ENCODE measurements around the gene ZNF160. TPM values are rescaled to one million over a fixed set of nuclear protein-coding genes. Genes with fewer than 3 reads are reported as not detected.
"Not testable (repeated sequence)": the region's sequence is repeated elsewhere in the genome, so short reads cannot be mapped to it uniquely, and the experiment has no call there.

ZNF160 gene
- total RNA-seq, 1 donor from 2014 or later, result 16.8 TPM

DNA sequence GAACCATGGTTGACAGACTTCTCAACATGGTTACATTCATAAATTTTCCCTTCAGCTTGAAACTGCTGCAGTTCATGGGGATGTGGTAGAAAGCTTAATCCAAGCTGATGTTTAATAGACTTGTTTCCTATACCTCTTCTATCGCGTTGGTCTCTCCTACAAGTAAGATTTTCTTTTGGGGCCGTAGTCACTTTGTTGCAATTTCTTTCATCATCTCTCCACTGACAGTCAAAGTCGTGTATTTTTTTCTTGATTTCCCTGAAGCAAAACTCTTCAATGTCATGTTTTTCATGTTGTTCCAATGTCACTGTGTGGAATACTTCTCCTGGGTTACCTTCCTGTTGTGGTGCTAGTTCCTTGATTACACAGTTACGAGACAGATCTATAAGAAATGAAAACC, 6.3 kb upstream of the ZNF160 start:
- Histone ChIP-seq H3K4me3 (no peak overlapping the region), H3K27me3 (ENCODE audit: low read depth) (no peaks in the 10 kb centered on the region), H3K9me3 (replicated peaks) (no peaks in the 10 kb centered on the region), H3K4me1 (no peaks in the 10 kb centered on the region), H3K27ac (replicated peaks) (no peak overlapping the region), H3K36me3 (peaks cover 55% of the 10 kb centered on the region)
- intact Hi-C loops (cut with micrococcal nuclease), result no loop called here
- DNase-seq, result no peak
- TF ChIP-seq, protein P1, sequence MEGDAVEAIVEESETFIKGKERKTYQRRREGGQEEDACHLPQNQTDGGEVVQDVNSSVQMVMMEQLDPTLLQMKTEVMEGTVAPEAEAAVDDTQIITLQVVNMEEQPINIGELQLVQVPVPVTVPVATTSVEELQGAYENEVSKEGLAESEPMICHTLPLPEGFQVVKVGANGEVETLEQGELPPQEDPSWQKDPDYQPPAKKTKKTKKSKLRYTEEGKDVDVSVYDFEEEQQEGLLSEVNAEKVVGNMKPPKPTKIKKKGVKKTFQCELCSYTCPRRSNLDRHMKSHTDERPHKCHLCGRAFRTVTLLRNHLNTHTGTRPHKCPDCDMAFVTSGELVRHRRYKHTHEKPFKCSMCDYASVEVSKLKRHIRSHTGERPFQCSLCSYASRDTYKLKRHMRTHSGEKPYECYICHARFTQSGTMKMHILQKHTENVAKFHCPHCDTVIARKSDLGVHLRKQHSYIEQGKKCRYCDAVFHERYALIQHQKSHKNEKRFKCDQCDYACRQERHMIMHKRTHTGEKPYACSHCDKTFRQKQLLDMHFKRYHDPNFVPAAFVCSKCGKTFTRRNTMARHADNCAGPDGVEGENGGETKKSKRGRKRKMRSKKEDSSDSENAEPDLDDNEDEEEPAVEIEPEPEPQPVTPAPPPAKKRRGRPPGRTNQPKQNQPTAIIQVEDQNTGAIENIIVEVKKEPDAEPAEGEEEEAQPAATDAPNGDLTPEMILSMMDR (IDR thresholded peaks at IDR 0.05; ENCODE audit: borderline replicate concordance), result no peak

GRCh38 chr19:53102756-53103233, 427 bp downstream of the ZNF160 start:
- intact Hi-C loops (cut with micrococcal nuclease), result no loop called here

GRCh38 chr19:53102206-53102755, 941 bp downstream of the ZNF160 start:
- peak overlapping the region; percentile 97 for H3K27ac ChIP-seq (replicated peaks)
- TF ChIP-seq, protein P1 (IDR thresholded peaks at IDR 0.05; ENCODE audit: borderline replicate concordance), result no peak
- no peaks in the 10 kb centered on the region for H3K9me3 ChIP-seq (replicated peaks)
- peaks cover 15% of the 10 kb centered on the region for H3K36me3 ChIP-seq
- peak overlapping the region; percentile 93 for H3K4me3 ChIP-seq
- intact Hi-C loops (cut with micrococcal nuclease), result no loop called here
- H3K4me1 ChIP-seq, result peaks cover 57% of the 10 kb centered on the region
- DNase-seq, result no peak
- H3K27me3 ChIP-seq (ENCODE audit: low read depth), result no peaks in the 10 kb centered on the region

More at GRCh38 chr19:53102756-53103233, 427 bp downstream of the ZNF160 start:
- H3K4me3 ChIP-seq, result peak overlapping the region; percentile 93
- H3K4me1 ChIP-seq, result peaks cover 52% of the 10 kb centered on the region
- H3K27ac ChIP-seq (replicated peaks), result peak overlapping the region; percentile 97
- peaks cover 15% of the 10 kb centered on the region for H3K36me3 ChIP-seq
- H3K9me3 ChIP-seq (replicated peaks), result no peaks in the 10 kb centered on the region
- H3K27me3 ChIP-seq (ENCODE audit: low read depth), result no peaks in the 10 kb centered on the region
- TF ChIP-seq, protein P1 (IDR thresholded peaks at IDR 0.05; ENCODE audit: borderline replicate concordance), result no peak
- peak; percentile 40 for DNase-seq

DNA sequence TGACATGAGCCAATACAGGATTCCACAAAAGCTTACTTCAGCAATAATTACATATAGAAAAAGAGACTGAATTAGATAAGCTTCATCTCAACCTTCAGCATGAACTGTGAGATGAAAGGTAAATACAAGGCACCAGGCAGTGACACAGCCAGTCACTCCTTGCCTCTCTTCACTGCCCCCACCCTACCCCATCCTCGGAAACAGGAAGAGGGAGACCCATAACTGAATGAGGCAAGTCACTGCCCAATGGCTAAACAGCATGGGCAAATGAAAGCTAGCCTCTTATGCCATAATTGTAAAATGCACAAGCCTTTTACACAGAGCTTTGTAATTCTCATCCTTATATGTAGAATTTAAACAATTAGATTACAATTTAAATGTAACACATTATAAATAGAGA, 1.7 kb downstream of the ZNF160 start:
- Histone ChIP-seq H3K27ac (replicated peaks) (peak overlapping the region; percentile 97), H3K9me3 (replicated peaks) (no peaks in the 10 kb centered on the region), H3K36me3 (peaks cover 15% of the 10 kb centered on the region), H3K4me1 (peaks cover 58% of the 10 kb centered on the region), H3K4me3 (peak overlapping the region; percentile 93), H3K27me3 (ENCODE audit: low read depth) (no peaks in the 10 kb centered on the region)
- no peak for DNase-seq
- TF ChIP-seq, protein P1 (IDR thresholded peaks at IDR 0.05; ENCODE audit: borderline replicate concordance), result no peak
- intact Hi-C loops (cut with micrococcal nuclease), result no loop called here

DNA sequence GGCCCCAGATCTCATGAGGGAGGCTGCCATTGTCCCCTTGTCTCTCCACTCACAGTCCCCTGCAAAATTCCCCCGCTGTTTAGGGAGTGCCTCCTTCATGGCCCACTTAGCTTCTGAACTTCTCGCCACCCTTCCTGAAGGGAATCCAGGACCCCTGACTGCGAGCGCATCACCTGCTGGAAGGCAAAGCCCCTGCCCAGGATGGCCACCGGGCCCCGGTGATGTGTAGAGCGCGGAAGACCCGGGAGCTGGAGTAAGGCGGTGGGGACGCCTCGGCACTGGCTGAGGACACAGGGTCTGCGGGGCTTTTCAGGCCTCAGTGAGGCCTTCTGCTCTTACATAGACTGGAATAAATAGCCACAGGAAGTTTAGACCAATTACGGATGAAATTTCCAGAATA, 4.7 kb downstream of the ZNF160 start:
- DNase-seq; H3K27me3 ChIP-seq (ENCODE audit: low read depth); intact Hi-C loops (cut with micrococcal nuclease); H3K9me3 ChIP-seq (replicated peaks); H3K4me3 ChIP-seq; H3K27ac ChIP-seq (replicated peaks): not testable (repeated sequence)
- Histone ChIP-seq H3K36me3 (peaks cover 15% of the 10 kb centered on the region), H3K4me1 (peaks cover 74% of the 10 kb centered on the region)

GRCh38 chr19:53096982-53097690, 6.1 kb downstream of the ZNF160 start:
- Histone ChIP-seq H3K27ac (replicated peaks) (peak overlapping the region; percentile 48), H3K36me3 (peaks cover 19% of the 10 kb centered on the region), H3K4me1 (peaks cover 65% of the 10 kb centered on the region)
- H3K9me3 ChIP-seq (replicated peaks); DNase-seq; H3K4me3 ChIP-seq; H3K27me3 ChIP-seq (ENCODE audit: low read depth); intact Hi-C loops (cut with micrococcal nuclease): not testable (repeated sequence)

DNA sequence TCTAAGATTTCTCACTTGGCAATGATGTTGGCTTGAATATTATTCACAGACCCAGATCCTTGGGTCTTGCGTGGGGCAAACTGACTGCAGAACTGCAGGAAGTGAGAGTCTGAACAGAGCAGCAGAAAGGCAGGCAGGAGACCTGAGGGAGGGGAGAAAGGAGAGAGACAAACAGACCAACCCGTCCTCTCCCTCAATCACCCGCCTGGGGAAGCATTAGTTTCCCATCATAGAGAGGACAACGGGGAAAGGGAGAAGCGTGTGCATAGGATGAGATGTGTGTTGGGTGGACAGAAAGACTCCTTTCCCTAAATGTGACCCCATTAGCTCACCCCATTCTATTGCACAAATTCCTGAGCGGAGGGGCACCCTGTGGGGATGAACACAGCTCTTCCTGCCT, 6.6 kb downstream of the ZNF160 start:
- H3K4me3 ChIP-seq; DNase-seq; intact Hi-C loops (cut with micrococcal nuclease); H3K27me3 ChIP-seq (ENCODE audit: low read depth); H3K27ac ChIP-seq (replicated peaks); H3K9me3 ChIP-seq (replicated peaks): not testable (repeated sequence)
- H3K4me1 ChIP-seq, result peaks cover 59% of the 10 kb centered on the region
- peaks cover 25% of the 10 kb centered on the region for H3K36me3 ChIP-seq

Measured in left ventricle myocardium inferior (tissue), 1 donor.